Effector memory CD8-positive, alpha-beta T cell (primary cell): ENCODE data around the gene DERA.
"Not testable (repeated sequence)": the region's sequence is repeated elsewhere in the genome, so short reads cannot be mapped to it uniquely, and the experiment has no call there.

ENCODE experiments used
- ATAC-seq: fragments of 150-1000 bp; cut with Tn5 transposase; replicated peaks from 2 replicates; pipeline ENCODE4 v1.10.0; 2021; ENCODE audit warnings: mild to moderate bottlenecking, moderate library complexity
- DNase-seq, 3 experiments: peaks; one replicate each; pipeline ENCODE4 v3.0.0; 2021
- H3K27ac Mint-ChIP-seq, 2 donors: one replicate each; pipeline ENCODE4 v1.8.0; 2022; ENCODE audit warnings: mild to moderate bottlenecking in 2 of 2, mixed read lengths in 2 of 2, moderate library complexity in 2 of 2
- H3K27me3 Mint-ChIP-seq, 2 donors: one replicate each; pipeline ENCODE4 v1.8.0; 2022; ENCODE audit warnings: mixed read lengths in 2 of 2
- H3K36me3 Mint-ChIP-seq: one replicate; pipeline ENCODE4 v1.8.0; 2022; ENCODE audit warnings: mild to moderate bottlenecking, moderate library complexity, mixed read lengths; ENCODE audit not compliant: insufficient read depth
- H3K4me1 Mint-ChIP-seq, 2 donors: one replicate each; pipeline ENCODE4 v1.8.0; 2022; ENCODE audit warnings: low read depth in 2 of 2, mixed read lengths in 2 of 2
- H3K4me3 Mint-ChIP-seq, 2 donors: one replicate each; pipeline ENCODE4 v1.8.0; 2022; ENCODE audit warnings: mild to moderate bottlenecking in 2 of 2, mixed read lengths in 2 of 2, moderate library complexity in 2 of 2
- H3K9me3 Mint-ChIP-seq, 2 donors: one replicate each; pipeline ENCODE4 v1.8.0; 2022; ENCODE audit warnings: mixed read lengths in 2 of 2

DERA gene

DNA sequence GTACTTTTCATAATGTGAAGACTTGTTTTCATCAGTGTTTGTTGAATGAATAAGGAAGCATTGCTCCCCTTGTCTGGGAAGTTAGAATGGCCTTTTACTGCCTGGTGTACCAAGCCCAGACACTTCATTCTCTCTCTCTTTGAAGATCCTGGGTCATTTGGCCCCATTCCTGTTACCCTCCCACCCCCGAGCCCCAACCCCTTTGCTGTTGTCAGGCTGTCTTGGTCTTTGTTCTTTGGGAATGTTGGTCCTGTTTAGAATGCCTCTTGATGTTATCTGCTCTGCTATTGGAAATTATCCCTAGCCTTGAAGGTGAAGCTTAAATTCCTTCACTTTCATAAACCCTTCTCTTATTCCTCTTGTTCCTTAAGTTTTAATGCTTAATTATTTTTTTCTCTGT lies 13.8 kb downstream of the DERA start:
- Mint-ChIP-seq H3K4me3 (no peak overlapping the region), H3K27me3 (no peaks in the 10 kb centered on the region), H3K4me1 (peaks cover 4 to 6% of the 10 kb centered on the region in 2 donors), H3K9me3 (no peaks in the 10 kb centered on the region), H3K36me3 (peaks cover 2% of the 10 kb centered on the region), H3K27ac (no peak overlapping the region)
- no peak for DNase-seq
- no peak for ATAC-seq

DNA sequence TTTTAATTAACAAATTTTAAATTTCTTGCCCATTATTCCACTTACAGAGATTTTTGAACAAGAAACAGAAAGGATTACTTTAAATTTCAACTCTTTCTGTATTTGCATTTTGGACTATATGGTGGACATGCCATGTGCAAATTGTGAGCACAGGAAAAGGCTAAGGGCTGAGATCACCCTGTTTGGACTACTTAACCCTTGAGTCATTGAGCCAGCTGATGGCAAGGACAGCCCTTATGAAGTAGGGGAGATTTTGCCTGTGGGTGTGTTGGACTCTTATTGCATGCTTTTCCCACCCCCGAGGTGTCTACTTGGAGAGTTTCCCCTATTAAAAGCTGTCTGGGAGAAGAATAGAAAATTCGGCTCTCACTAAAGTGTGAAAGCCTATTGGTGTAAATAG lies 17.2 kb downstream of the DERA start:
- Mint-ChIP-seq H3K4me3 (no peak overlapping the region), H3K9me3 (peaks cover 0 to 2% of the 10 kb centered on the region in 2 donors), H3K27ac (no peak overlapping the region), H3K27me3 (no peaks in the 10 kb centered on the region), H3K36me3 (peaks cover 2% of the 10 kb centered on the region), H3K4me1 (peaks cover 0 to 6% of the 10 kb centered on the region in 2 donors)
- no peak for ATAC-seq
- DNase-seq: no peak

DNA sequence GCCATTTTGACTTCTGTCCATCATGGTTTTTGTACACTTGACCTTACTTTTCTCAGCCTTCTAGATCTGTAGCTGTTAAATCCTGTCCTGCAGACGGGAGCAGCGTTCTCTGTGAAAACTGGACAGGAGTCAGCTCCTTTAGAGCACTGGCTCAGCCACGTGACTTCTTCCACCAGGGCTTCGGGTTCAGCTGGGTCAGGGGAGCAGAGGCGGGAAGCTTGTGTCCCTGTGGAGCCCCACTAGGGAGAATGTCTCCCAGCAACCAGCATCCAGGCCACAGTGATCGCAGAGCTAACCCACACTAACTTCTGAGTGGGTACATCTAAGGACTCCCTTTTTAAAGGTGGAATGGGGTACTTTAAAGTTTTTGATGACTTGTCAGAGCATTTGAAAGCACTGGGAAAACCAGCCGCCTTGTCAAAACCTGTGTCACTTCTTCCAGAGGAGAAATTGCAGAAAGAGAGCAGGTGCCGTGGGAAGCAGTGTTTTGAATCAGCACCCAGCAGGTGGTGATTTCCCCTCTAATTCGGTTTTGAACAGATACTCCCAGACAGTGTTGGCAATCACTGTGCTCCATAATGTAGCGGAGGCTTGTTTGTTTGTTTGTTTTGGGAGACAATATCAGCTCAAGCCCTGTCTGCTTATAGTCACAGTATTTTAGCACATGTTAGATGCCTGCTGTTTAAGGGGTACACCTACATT lies 17.9 kb downstream of the DERA start:
- peaks cover 0 to 6% of the 10 kb centered on the region in 2 donors for H3K4me1 Mint-ChIP-seq
- H3K36me3 Mint-ChIP-seq: peaks cover 2% of the 10 kb centered on the region
- no peaks in the 10 kb centered on the region for H3K27me3 Mint-ChIP-seq
- H3K4me3 Mint-ChIP-seq: no peak overlapping the region
- H3K9me3 Mint-ChIP-seq: peaks cover 0 to 2% of the 10 kb centered on the region in 2 donors
- no peak overlapping the region for H3K27ac Mint-ChIP-seq
- ATAC-seq: no peak
- no peak for DNase-seq

DNA sequence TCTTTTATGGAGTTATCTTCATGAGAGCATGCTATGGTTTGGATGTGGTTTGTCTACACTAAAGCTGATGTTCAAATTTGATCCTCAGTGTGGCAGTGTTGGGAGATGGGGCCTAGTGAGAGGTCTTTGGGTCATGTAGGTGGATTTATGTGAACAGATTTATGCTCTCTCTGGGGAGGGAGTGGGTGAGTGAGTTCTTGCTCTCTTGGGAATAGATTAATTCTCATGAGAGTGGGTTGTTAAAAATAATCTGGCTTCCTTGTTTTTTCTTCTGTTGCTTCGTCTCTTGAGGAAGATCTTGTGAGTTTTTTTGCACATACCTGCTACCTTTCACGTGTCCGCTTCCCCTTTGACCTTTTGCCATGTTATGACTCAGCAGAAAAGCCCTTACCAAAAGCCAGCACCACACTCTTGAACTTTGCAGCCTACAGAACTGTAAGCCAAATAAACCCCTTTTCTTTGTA lies 20.5 kb downstream of the DERA start:
- DNase-seq: no peak
- Mint-ChIP-seq H3K27me3 (no peaks in the 10 kb centered on the region), H3K36me3 (no peaks in the 10 kb centered on the region), H3K4me3 (no peak overlapping the region), H3K9me3 (peaks cover 0 to 2% of the 10 kb centered on the region in 2 donors), H3K4me1 (no peaks in the 10 kb centered on the region), H3K27ac (no peak overlapping the region)
- no peak for ATAC-seq

DNA sequence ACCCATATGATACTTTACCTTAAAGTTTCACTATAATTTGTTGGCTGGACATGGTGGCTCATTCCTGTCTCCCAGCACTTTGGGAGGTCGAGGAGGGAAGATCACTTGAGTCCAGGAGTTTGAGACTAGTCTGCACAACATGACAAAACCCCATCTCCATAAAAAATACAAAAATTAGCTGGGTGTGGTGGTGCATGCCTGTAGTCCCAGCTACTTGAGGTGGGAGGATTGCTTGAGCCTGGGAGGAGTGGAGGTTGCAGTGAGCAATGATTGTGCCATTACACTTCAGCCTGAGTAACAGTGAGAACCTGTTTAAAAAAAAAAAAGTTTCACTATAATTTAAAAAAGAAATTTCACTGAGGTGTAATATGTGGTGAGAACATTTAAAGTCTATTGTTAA lies 21.2 kb downstream of the DERA start:
- Mint-ChIP-seq H3K4me3 (no peak overlapping the region), H3K4me1 (peaks cover 1 to 2% of the 10 kb centered on the region in 2 donors), H3K27ac (no peak overlapping the region), H3K36me3 (no peaks in the 10 kb centered on the region), H3K9me3 (peaks cover 0 to 2% of the 10 kb centered on the region in 2 donors), H3K27me3 (no peaks in the 10 kb centered on the region)
- ATAC-seq: no peak
- DNase-seq: no peak

DNA sequence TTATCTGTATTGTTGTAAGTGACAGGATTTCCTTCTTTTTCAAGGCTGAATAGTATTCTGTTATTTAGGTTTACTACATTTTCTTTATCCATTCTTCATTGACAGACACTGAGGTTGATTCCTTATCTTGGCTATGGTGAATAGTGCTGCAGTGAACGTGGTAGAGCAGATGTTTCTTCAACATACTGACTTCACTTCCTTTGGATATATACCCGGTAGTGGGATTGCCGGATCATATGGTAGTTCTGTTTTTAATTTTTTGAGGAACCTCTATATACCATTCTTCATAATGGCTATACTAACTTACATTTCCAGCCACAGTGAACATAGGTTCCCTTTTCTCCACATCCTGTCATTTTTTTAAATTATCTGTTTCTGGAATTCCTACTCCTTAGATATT lies 21.8 kb downstream of the DERA start:
- peaks cover 0 to 2% of the 10 kb centered on the region in 2 donors for H3K9me3 Mint-ChIP-seq
- H3K4me1 Mint-ChIP-seq: peaks cover 2 to 6% of the 10 kb centered on the region in 2 donors
- H3K27ac Mint-ChIP-seq: no peak overlapping the region
- no peaks in the 10 kb centered on the region for H3K36me3 Mint-ChIP-seq
- H3K27me3 Mint-ChIP-seq: no peaks in the 10 kb centered on the region
- no peak overlapping the region for H3K4me3 Mint-ChIP-seq
- DNase-seq (no peak), ATAC-seq (no peak)

DNA sequence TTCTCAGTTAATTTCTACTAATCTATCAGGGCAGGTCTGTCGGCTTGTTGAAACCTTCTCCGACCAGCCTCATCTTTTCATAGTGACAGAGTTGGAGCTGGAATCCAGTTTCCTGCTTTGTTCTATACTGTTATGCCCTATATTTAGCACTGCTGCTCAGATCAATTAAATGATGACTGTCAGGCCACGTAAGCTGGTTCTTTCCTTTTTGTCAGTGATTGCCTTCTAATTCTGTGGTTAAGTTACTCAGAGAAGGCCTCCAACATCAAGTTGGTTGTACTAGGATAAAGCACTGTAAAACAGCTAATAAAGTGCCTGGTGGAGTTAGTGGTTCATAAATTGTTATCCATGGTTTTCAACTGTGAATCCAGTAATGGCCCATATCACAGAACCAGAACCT lies 22.6 kb downstream of the DERA start:
- Mint-ChIP-seq H3K36me3 (no peaks in the 10 kb centered on the region), H3K4me3 (no peak overlapping the region), H3K27ac (no peak overlapping the region), H3K4me1 (peaks cover 2 to 6% of the 10 kb centered on the region in 2 donors), H3K27me3 (no peaks in the 10 kb centered on the region), H3K9me3 (peaks cover 2% of the 10 kb centered on the region in 2 donors)
- DNase-seq: no peak
- ATAC-seq: no peak

DNA sequence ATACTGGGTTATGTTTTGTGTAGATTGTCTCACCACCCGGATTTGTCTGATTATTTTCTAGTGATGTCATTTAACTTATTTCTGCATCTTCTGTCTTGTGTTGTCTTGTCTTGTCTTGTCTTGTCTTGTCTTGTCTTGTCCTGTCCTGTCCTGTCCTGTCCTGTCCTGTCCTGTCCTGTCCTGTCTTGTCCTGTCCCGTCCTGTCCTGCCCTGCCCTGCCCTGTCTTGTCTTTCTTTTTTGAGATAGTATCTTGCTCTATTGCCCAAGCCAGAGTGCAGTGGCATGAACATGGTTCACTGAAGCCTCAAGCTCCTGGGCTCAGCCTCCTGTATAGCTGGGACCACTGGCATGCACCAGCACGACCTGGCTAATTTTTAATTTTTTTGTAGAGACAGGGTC lies 25.6 kb downstream of the DERA start:
- DNase-seq (no peak), ATAC-seq (no peak)
- H3K27me3 Mint-ChIP-seq: no peaks in the 10 kb centered on the region
- H3K4me1 Mint-ChIP-seq: peaks cover 5 to 14% of the 10 kb centered on the region in 2 donors
- H3K27ac Mint-ChIP-seq: no peak overlapping the region
- no peaks in the 10 kb centered on the region for H3K36me3 Mint-ChIP-seq
- H3K9me3 Mint-ChIP-seq: peaks cover 6 to 8% of the 10 kb centered on the region in 2 donors
- no peak overlapping the region for H3K4me3 Mint-ChIP-seq

DNA sequence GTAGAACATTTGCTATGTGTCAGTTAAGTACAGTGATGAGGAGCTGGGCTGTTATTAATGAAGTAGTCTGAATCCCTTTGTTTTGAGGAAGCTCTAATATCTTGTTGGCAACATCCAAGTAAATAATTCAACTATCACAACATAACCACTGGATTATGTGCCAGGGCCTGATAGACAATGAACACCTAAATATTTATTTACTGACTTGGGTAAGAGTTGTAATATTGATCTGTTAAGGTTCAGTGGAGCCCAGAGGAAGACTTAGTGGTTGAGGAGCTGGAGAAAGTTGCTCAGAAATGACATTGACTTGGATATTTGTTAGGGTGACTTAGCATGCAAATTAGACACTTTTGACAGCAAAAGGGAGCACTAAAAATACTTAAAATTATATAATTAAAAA lies 26.8 kb downstream of the DERA start:
- peaks cover 5 to 14% of the 10 kb centered on the region in 2 donors for H3K4me1 Mint-ChIP-seq
- peaks cover 7 to 8% of the 10 kb centered on the region in 2 donors for H3K9me3 Mint-ChIP-seq
- H3K27ac Mint-ChIP-seq: peak overlapping the region in 1 of 2 donors; percentile 32
- H3K27me3 Mint-ChIP-seq: no peaks in the 10 kb centered on the region
- no peak for ATAC-seq
- DNase-seq: no peak
- no peak overlapping the region for H3K4me3 Mint-ChIP-seq
- H3K36me3 Mint-ChIP-seq: no peaks in the 10 kb centered on the region

DNA sequence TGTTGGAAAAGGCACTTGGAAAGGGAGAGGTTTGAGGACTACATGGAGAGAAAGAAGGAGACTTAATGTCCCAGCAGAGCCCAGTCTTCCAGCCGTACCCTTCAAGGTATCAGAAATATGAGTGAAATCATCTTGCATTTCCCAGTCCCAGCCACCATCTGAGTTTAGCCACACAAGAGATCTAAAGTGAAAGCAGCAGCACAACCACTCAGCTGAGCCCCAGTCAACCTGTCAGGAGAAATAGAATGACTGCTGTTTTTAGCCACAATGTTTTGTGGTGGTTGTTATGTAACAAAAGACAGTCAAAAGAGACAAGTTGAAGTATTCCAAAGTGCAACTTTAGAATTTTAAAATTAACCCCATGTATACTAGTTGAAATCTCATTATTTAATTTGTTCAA lies 28.0 kb downstream of the DERA start:
- DNase-seq (no peak), ATAC-seq (no peak)
- no peaks in the 10 kb centered on the region for H3K27me3 Mint-ChIP-seq
- no peak overlapping the region for H3K4me3 Mint-ChIP-seq
- no peak overlapping the region for H3K27ac Mint-ChIP-seq
- peaks cover 5 to 14% of the 10 kb centered on the region in 2 donors for H3K4me1 Mint-ChIP-seq
- H3K36me3 Mint-ChIP-seq: no peaks in the 10 kb centered on the region
- H3K9me3 Mint-ChIP-seq: peaks cover 7 to 8% of the 10 kb centered on the region in 2 donors

DNA sequence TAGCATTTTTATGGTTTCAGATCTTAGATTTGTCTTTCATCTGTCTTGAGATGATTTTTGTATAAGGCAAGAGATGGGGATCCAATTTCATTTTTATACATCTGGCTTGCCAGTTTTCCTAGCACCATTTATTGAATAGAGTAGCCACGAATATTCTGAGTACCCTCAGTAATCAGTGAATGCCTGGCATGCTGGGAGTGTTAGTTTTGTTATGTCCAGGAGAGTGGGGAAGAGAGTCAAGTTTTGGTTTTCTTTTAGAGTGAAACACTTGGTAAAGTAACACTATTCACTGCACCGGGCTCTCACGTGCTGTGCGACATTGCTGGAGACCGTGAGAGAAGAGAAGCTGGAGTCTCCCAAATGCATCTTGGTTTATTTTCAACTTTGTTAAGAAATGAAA lies 31.3 kb downstream of the DERA start:
- Mint-ChIP-seq H3K36me3 (no peaks in the 10 kb centered on the region), H3K4me1 (peaks cover 3 to 22% of the 10 kb centered on the region in 2 donors), H3K9me3 (peaks cover 7 to 8% of the 10 kb centered on the region in 2 donors), H3K27ac (no peak overlapping the region), H3K27me3 (no peaks in the 10 kb centered on the region), H3K4me3 (no peak overlapping the region)
- DNase-seq (no peak), ATAC-seq (no peak)

DNA sequence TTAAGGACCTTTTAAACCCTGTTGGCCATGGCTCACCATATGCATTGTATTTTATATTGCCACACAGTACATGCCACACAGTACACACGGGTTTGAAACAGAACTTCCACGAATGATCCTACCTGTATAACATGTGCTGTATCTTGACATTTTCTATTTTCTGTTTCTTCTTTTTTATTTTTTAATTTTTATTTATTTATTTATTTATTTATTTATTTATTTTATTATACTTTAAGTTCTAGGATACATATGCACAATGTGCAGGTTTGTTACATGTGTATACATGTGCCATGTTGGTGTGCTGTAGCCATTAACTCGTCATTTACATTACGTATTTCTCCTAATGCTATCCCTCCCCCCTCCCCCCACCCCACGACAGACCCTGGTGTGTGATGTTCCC lies 32.4 kb downstream of the DERA start:
- H3K27me3 Mint-ChIP-seq, H3K36me3 Mint-ChIP-seq, H3K27ac Mint-ChIP-seq, DNase-seq, H3K9me3 Mint-ChIP-seq, ATAC-seq, H3K4me3 Mint-ChIP-seq: not testable (repeated sequence)
- H3K4me1 Mint-ChIP-seq: peaks cover 3 to 19% of the 10 kb centered on the region in 2 donors

DNA sequence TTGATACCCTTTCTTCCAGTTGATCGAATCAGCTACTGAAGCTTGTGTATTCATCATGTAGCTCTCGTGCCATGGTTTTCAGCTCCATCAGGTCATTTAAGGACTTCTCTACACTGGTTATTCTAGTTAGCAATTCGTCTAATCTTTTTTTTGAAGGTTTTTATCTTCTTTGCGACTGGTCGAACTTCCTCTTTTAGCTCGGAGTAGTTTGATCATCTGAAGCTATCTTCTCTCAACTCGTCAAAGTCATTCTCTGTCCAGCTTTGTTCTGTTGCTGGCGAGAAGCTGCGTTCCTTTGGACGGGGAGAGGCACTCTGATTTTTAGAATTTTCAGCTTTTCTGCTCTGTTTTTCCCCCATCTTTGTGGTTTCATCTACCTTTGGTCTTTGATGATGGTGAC lies 37.3 kb downstream of the DERA start:
- H3K4me3 Mint-ChIP-seq, H3K27ac Mint-ChIP-seq, H3K36me3 Mint-ChIP-seq, H3K9me3 Mint-ChIP-seq, H3K27me3 Mint-ChIP-seq, DNase-seq, ATAC-seq: not testable (repeated sequence)
- H3K4me1 Mint-ChIP-seq: peaks cover 0 to 15% of the 10 kb centered on the region in 2 donors

DNA sequence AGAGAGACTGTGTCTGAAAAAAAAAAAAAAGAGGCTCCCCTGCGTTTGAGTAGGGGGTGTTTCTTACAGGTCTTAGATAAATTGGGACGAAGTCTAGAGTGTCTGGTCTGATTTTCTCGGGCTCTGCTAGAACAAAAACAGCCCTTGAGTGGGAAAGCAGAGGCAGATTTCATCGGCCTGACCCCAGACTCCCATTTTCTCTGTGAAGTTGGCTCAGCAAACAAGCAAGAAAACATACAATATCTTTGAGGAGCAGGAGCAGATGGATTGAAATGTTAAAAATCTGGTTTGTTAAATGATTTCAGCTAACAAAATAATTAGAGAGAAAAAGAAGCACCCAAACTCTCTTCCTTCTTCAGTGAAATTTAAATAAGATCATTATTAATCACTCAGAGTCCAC lies 44.1 kb downstream of the DERA start:
- Mint-ChIP-seq H3K4me1 (peaks cover 2 to 3% of the 10 kb centered on the region in 2 donors), H3K36me3 (peaks cover under 1% of the 10 kb centered on the region), H3K27ac (no peak overlapping the region), H3K9me3 (no peaks in the 10 kb centered on the region), H3K4me3 (no peak overlapping the region), H3K27me3 (no peaks in the 10 kb centered on the region)
- ATAC-seq (no peak), DNase-seq (no peak)
